Spleen (tissue), 11 donors: Measurements from ENCODE around the gene RAB10. TPM values are rescaled to one million over a fixed set of nuclear protein-coding genes. Genes with fewer than 3 reads are reported as not detected.

Source experiments
- DNase-seq: peaks from one replicate; pipeline ENCODE4 v3.0.0-alpha.2; 2020
- H3K27ac ChIP-seq, 8 donors: fragments of 200-600 bp; sonication (generic) in 7 of 8; 1 replicate in 4 of 8; 2 replicates in 4 of 8; pipeline versions ENCODE4 v1.5.0 to v1.8.0; 2016 to 2021; ENCODE audit warnings: inconsistent platforms in 4 of 8, mild to moderate bottlenecking in 4 of 8, moderate library complexity in 1 of 8
- H3K27me3 ChIP-seq, 7 donors: fragments of 200-600 bp; sonication (generic) in 6 of 7; replicated peaks in 1 of 7; 1 replicate in 4 of 7; 2 replicates in 3 of 7; pipeline versions ENCODE4 v1.5.0 to v1.8.0; 2016 to 2021; ENCODE audit warnings: inconsistent platforms in 3 of 7, mild to moderate bottlenecking in 1 of 7
- H3K36me3 ChIP-seq, 6 donors: fragments of 200-600 bp; sonication (generic) in 5 of 6; 1 replicate in 4 of 6; 2 replicates in 2 of 6; pipeline versions ENCODE4 v1.5.0 to v1.8.0; 2016 to 2021; ENCODE audit warnings: inconsistent platforms in 2 of 6
- H3K4me1 ChIP-seq, 6 donors: fragments of 200-600 bp; sonication (generic) in 5 of 6; 1 replicate in 3 of 6; 2 replicates in 3 of 6; pipeline versions ENCODE4 v1.5.0 to v1.8.0; 2016 to 2021; ENCODE audit warnings: inconsistent platforms in 3 of 6
- H3K4me3 ChIP-seq, 8 donors: fragments of 200-600 bp; sonication (generic) in 7 of 8; 1 replicate in 4 of 8; 2 replicates in 4 of 8; pipeline versions ENCODE4 v1.5.0 to v1.8.0; 2016 to 2021; ENCODE audit warnings: inconsistent platforms in 4 of 8, mild to moderate bottlenecking in 4 of 8, moderate library complexity in 2 of 8
- H3K9me3 ChIP-seq, 8 donors: fragments of 200-600 bp; sonication (generic) in 7 of 8; 1 replicate in 4 of 8; 2 replicates in 4 of 8; pipeline versions ENCODE4 v1.5.0 to v1.8.0; 2016 to 2021; ENCODE audit warnings: inconsistent platforms in 4 of 8
- CTCF ChIP-seq, 11 experiments: fragments of 200-600 bp in 7 of 11; fragments of 450-650 bp in 4 of 11; sonication (generic) in 4 of 11; IDR thresholded peaks in 8 of 11; conservative IDR thresholded peaks in 3 of 11; 1 replicate in 7 of 11; 2 replicates in 4 of 11; pipeline versions ENCODE4 v1.4.0 to v1.8.0; 2016 to 2021; ENCODE audit warnings: antibody characterized with exemption in 11 of 11, inconsistent platforms in 4 of 11, mild to moderate bottlenecking in 1 of 11
- POLR2A ChIP-seq, 3 donors: fragments of 450-650 bp; IDR thresholded peaks; one replicate each; pipeline ENCODE4 v1.5.1; 2017; ENCODE audit warnings: antibody characterized with exemption in 3 of 3, mild to moderate bottlenecking in 1 of 3
- POLR2AphosphoS5 ChIP-seq, 3 donors: sonication (generic); formaldehyde crosslinking; IDR thresholded peaks; one replicate each; pipeline ENCODE4 v1.5.1; 2017; ENCODE audit warnings: antibody characterized with exemption in 3 of 3
- WGBS, 5 donors: extraction: QIAGEN DNeasy Blood & Tissue Kit in 3 of 5; methylation state at CpG; one replicate each; pipeline versions ENCODE4 v1.1.5 to v1.1.7; 2013 to 2018; 5-methylcytosine and 5-hydroxymethylcytosine counted together
- intact Hi-C: fragments of 100-400 bp; cut with DNase I; formaldehyde crosslinking; loops from one replicate; pipeline ENCODE4 v1.15.0; 2023; ENCODE audit warnings: low total_unique reads
- polyA plus RNA-seq, 3 donors: library from polyadenylated mRNA; stranded (reverse); fragments of 200-250 nt; gene quantifications; one replicate each; pipeline ENCODE4 v1.2.1, GENCODE V29; 2013
- total RNA-seq, 7 donors: library from RNA; depleted of rRNA in 3 of 7; stranded (reverse); fragments of >200 nt in 3 of 7; fragmentation: NEBNext Ultra II Directional in 4 of 7; extraction: Animal tissue kit (Norgen Biotek cat#: 25700) in 4 of 7; gene quantifications; one replicate each; pipeline versions ENCODE4 v1.1.0 to v1.2.1, GENCODE V29; 2016 to 2021
- donor health status: healthy with polysubstance abuse.
- donor health status: DM: no; HTN: no; CAD: no; lungs with moderate emphysema.
- donor health status: DM: no; HTN: no; CAD: no.
- donor health status: Bipolar disorder and iron deficiency.
- donor health status: healthy.
- donor health status: DM: no; HTN: no; CAD: no.
- donor health status: DM: yes; HTN: yes; CAD: no.

Gene RAB10
- total and polyA plus RNA-seq, 10 donors = 24.4 to 135 (median 106) TPM

DNA sequence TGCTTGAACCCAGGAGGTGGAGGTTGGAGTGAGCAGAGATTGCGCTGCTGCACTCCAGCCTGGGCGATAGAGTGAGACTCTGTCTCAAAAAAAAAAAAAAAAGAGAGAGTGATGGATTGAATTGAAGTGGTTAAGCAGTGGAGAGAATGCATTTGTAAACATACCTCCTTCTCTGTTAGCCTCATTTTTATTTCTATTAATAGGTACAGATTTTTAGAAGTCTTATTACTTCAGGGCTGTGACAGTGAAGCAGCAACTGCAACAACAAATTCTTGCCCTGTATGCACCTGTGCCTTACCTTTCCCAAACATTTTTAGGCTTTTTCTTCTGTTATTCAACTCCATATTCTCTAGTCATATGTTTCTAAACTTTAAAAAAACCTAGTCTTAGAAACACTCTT lies 55.5 kb downstream of the RAB10 start:
- Histone ChIP-seq H3K4me3 (no peak overlapping the region), H3K36me3 (peaks cover 0 to 34% (median 0%) of the 10 kb centered on the region in 6 donors), H3K9me3 (no peaks in the 10 kb centered on the region), H3K4me1 (peaks cover 0 to 85% (median 28%) of the 10 kb centered on the region in 6 donors), H3K27me3 (no peaks in the 10 kb centered on the region), H3K27ac (no peak overlapping the region)
- WGBS, 5 donors = 95 to 100% (median 97%) methylated on average over 2 of the region's 2 CpGs
- no peak for DNase-seq
- TF ChIP-seq POLR2AphosphoS5 (IDR thresholded peaks at IDR 0.05) (no peak), POLR2A (IDR thresholded peaks at IDR 0.05) (no peak), CTCF (IDR thresholded peaks at IDR 0.05 in 8 of 11, conservative IDR thresholded peaks at IDR 0.05 in 3 of 11) (no peak)
- intact Hi-C loops = no loop called here

GRCh38 chr2:26095758-26096157 lies 61.9 kb downstream of the RAB10 start:
- DNase-seq = no peak
- no peak for TF ChIP-seq CTCF (IDR thresholded peaks at IDR 0.05 in 8 of 11, conservative IDR thresholded peaks at IDR 0.05 in 3 of 11)
- TF ChIP-seq POLR2A (IDR thresholded peaks at IDR 0.05) = no peak
- TF ChIP-seq POLR2AphosphoS5 (IDR thresholded peaks at IDR 0.05) = no peak
- Histone ChIP-seq H3K27ac (no peak overlapping the region), H3K9me3 (no peaks in the 10 kb centered on the region), H3K36me3 (peaks cover 0 to 63% (median 3%) of the 10 kb centered on the region in 6 donors), H3K4me1 (peaks cover 0 to 64% (median 12%) of the 10 kb centered on the region in 6 donors), H3K4me3 (no peak overlapping the region), H3K27me3 (no peaks in the 10 kb centered on the region)
- intact Hi-C loops = no loop called here
- WGBS, 5 donors = 90 to 95% (median 92%) methylated on average over 5 of the region's 5 CpGs

- Histone ChIP-seq H3K27me3 (no peaks in the 10 kb centered on the region), H3K4me3 (no peak overlapping the region), H3K27ac (no peak overlapping the region), H3K36me3 (peaks cover 0 to 86% (median 17%) of the 10 kb centered on the region in 6 donors), H3K4me1 (peaks cover 0 to 55% (median 15%) of the 10 kb centered on the region in 6 donors), H3K9me3 (peaks cover 0 to 9% (median 5%) of the 10 kb centered on the region in 8 donors)
- TF ChIP-seq POLR2A (IDR thresholded peaks at IDR 0.05) = no peak
- TF ChIP-seq CTCF (IDR thresholded peaks at IDR 0.05 in 8 of 11, conservative IDR thresholded peaks at IDR 0.05 in 3 of 11) = no peak
- TF ChIP-seq POLR2AphosphoS5 (IDR thresholded peaks at IDR 0.05) = no peak
- intact Hi-C loops = no loop called here
- 81 to 97% (median 92%) methylated on average over 1 of the region's 1 CpG for WGBS, 5 donors
- no peak for DNase-seq
Observed at GRCh38 chr2:26099933-26100332, 66.0 kb downstream of the RAB10 start.

DNA sequence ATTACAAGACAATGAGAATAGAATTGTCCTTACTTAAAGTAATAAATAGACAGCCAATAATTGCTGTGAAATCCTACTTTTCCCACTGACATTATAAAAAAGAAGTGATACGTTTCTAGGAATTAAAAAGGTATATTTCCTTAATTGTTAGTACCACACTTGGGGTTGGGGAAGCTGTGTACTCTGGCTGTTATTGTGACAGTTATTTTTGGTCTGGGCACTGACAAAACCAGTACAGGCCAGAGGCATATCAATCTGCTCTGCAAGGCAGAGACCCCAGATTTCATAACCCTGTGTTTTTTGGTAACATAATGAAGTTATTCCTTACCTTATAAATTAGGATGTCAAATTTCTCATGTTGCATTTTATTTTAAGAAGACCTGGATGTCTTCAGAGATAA lies 66.5 kb downstream of the RAB10 start:
- Histone ChIP-seq H3K36me3 (peaks cover 0 to 86% (median 17%) of the 10 kb centered on the region in 6 donors), H3K27ac (no peak overlapping the region), H3K27me3 (no peaks in the 10 kb centered on the region), H3K4me1 (peaks cover 0 to 51% (median 15%) of the 10 kb centered on the region in 6 donors), H3K4me3 (no peak overlapping the region), H3K9me3 (peaks cover 0 to 9% (median 5%) of the 10 kb centered on the region in 8 donors)
- TF ChIP-seq CTCF (IDR thresholded peaks at IDR 0.05 in 8 of 11, conservative IDR thresholded peaks at IDR 0.05 in 3 of 11) (no peak), POLR2AphosphoS5 (IDR thresholded peaks at IDR 0.05) (no peak), POLR2A (IDR thresholded peaks at IDR 0.05) (no peak)
- intact Hi-C loops = no loop called here
- WGBS, 5 donors = 47 to 86% (median 68%) methylated on average over 1 of the region's 1 CpG
- no peak for DNase-seq
